Measurements from ENCODE around the gene DAB2IP. TPM values are rescaled to one million over a fixed set of nuclear protein-coding genes. Genes with fewer than 3 reads are reported as not detected.

DAB2IP gene
- total RNA-seq, 2 experiments from 2014 or later, result 0.06 TPM; not detected in 1

DNA sequence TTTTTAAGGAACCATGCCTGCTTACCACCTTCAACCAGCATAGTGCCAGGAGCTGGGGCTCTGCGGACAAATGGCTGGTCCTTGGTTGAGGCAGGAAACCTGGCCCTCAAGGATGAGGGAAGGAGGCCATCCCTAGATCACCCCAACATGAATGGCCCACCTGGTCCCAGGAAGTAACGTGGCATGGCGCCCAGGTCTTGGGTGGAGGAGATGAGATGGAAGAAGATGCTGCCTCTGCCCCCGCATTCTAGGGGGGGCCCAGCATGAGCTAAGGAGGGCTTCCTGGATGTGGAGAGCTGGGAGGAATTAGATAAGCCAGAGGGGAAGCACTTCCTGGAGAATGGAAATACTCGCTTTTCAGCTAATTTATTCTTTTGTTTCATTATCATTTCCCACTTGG, 95.0 kb downstream of the DAB2IP start:
- peak overlapping the region; percentile 49 for H3K4me3 Mint-ChIP-seq
- H3K9me3 Mint-ChIP-seq, result no peaks in the 10 kb centered on the region
- Histone ChIP-seq H3K4me3 (ENCODE audit: low read length) (no peak overlapping the region), H3K27me3 (ENCODE audit: control insufficient read depth in 1 of 2, insufficient read depth in 2 of 2, low read length in 2 of 2) (no peaks in the 10 kb centered on the region), H3K27ac (ENCODE audit: low read depth in 1 of 2, low read length in 2 of 2) (no peak overlapping the region), H3K9me3 (ENCODE audit: control insufficient read depth in 1 of 2, insufficient read depth in 1 of 2, low read length in 2 of 2) (no peaks in the 10 kb centered on the region), H3K36me3 (ENCODE audit: insufficient read depth, low read length) (no peaks in the 10 kb centered on the region), H3K4me1 (ENCODE audit: insufficient read depth, low read length) (peaks cover 4% of the 10 kb centered on the region)
- intact Hi-C loops (cut with DNase I, micrococcal nuclease), result no loop called here
- CTCF ChIA-PET, result no interaction called here
- ATAC-seq (ENCODE audit: poor library complexity) (no peak), DNase-seq (no peak)
- TF ChIP-seq, protein P1, sequence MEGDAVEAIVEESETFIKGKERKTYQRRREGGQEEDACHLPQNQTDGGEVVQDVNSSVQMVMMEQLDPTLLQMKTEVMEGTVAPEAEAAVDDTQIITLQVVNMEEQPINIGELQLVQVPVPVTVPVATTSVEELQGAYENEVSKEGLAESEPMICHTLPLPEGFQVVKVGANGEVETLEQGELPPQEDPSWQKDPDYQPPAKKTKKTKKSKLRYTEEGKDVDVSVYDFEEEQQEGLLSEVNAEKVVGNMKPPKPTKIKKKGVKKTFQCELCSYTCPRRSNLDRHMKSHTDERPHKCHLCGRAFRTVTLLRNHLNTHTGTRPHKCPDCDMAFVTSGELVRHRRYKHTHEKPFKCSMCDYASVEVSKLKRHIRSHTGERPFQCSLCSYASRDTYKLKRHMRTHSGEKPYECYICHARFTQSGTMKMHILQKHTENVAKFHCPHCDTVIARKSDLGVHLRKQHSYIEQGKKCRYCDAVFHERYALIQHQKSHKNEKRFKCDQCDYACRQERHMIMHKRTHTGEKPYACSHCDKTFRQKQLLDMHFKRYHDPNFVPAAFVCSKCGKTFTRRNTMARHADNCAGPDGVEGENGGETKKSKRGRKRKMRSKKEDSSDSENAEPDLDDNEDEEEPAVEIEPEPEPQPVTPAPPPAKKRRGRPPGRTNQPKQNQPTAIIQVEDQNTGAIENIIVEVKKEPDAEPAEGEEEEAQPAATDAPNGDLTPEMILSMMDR (IDR thresholded peaks at IDR 0.05), result no peak
- H3K36me3 Mint-ChIP-seq (ENCODE audit: low read depth), result no peaks in the 10 kb centered on the region
- POLR2A ChIA-PET, result no interaction called here
- H3K27ac Mint-ChIP-seq, result no peak overlapping the region
- peaks cover 15% of the 10 kb centered on the region for H3K4me1 Mint-ChIP-seq (ENCODE audit: low read depth)
- no peaks in the 10 kb centered on the region for H3K27me3 Mint-ChIP-seq

GRCh38 chr9:121746866-121747265, 95.4 kb downstream of the DAB2IP start:
- no peaks in the 10 kb centered on the region for H3K27me3 Mint-ChIP-seq
- Histone ChIP-seq H3K4me1 (ENCODE audit: insufficient read depth, low read length) (peaks cover 4% of the 10 kb centered on the region), H3K9me3 (ENCODE audit: control insufficient read depth in 1 of 2, insufficient read depth in 1 of 2, low read length in 2 of 2) (no peaks in the 10 kb centered on the region), H3K27me3 (ENCODE audit: control insufficient read depth in 1 of 2, insufficient read depth in 2 of 2, low read length in 2 of 2) (no peaks in the 10 kb centered on the region), H3K27ac (ENCODE audit: low read depth in 1 of 2, low read length in 2 of 2) (no peak overlapping the region), H3K4me3 (ENCODE audit: low read length) (no peak overlapping the region), H3K36me3 (ENCODE audit: insufficient read depth, low read length) (no peaks in the 10 kb centered on the region)
- peak overlapping the region; percentile 49 for H3K4me3 Mint-ChIP-seq
- H3K9me3 Mint-ChIP-seq, result no peaks in the 10 kb centered on the region
- H3K4me1 Mint-ChIP-seq (ENCODE audit: low read depth), result peaks cover 15% of the 10 kb centered on the region
- POLR2A ChIA-PET, result no interaction called here
- H3K27ac Mint-ChIP-seq, result no peak overlapping the region
- DNase-seq, result no peak
- no peaks in the 10 kb centered on the region for H3K36me3 Mint-ChIP-seq (ENCODE audit: low read depth)
- TF ChIP-seq, protein P1 (IDR thresholded peaks at IDR 0.05), result no peak
- intact Hi-C loops (cut with DNase I, micrococcal nuclease), result no loop called here
- CTCF ChIA-PET, result no interaction called here
- ATAC-seq (ENCODE audit: poor library complexity), result no peak

- DNase-seq, result peak in 2 of 14 experiments; percentile 15 to 39
- H3K27ac Mint-ChIP-seq, result peak overlapping the region; percentile 29
- POLR2A ChIA-PET, result no interaction called here
Observed at GRCh38 chr9:121748074-121748473, 96.6 kb downstream of the DAB2IP start.

More at GRCh38 chr9:121748074-121748473, 96.6 kb downstream of the DAB2IP start:
- Mint-ChIP-seq H3K36me3 (ENCODE audit: low read depth) (no peaks in the 10 kb centered on the region), H3K4me3 (peak overlapping the region; percentile 12), H3K9me3 (no peaks in the 10 kb centered on the region), H3K27me3 (no peaks in the 10 kb centered on the region), H3K4me1 (ENCODE audit: low read depth) (peaks cover 15% of the 10 kb centered on the region)
- no peaks in the 10 kb centered on the region for H3K36me3 ChIP-seq (ENCODE audit: insufficient read depth, low read length)
- H3K9me3 ChIP-seq (ENCODE audit: control insufficient read depth in 1 of 2, insufficient read depth in 1 of 2, low read length in 2 of 2), result no peaks in the 10 kb centered on the region
- intact Hi-C loops (cut with DNase I, micrococcal nuclease), result no loop called here
- CTCF ChIA-PET, result no interaction called here
- no peak overlapping the region for H3K4me3 ChIP-seq (ENCODE audit: low read length)
- no peak overlapping the region for H3K27ac ChIP-seq (ENCODE audit: low read depth in 1 of 2, low read length in 2 of 2)
- TF ChIP-seq, protein P1 (IDR thresholded peaks at IDR 0.05), result no peak
- H3K27me3 ChIP-seq (ENCODE audit: control insufficient read depth in 1 of 2, insufficient read depth in 2 of 2, low read length in 2 of 2), result no peaks in the 10 kb centered on the region
- peak; percentile 70 for ATAC-seq (ENCODE audit: poor library complexity)
- peaks cover 4% of the 10 kb centered on the region for H3K4me1 ChIP-seq (ENCODE audit: insufficient read depth, low read length)

All from CD4-positive, alpha-beta T cell (primary cell).